GM19240 (cell line): ENCODE data around the gene FSIP1.

ENCODE experiments used
- DNase-seq: peaks from one replicate; pipeline ENCODE4 v3.0.0; 2011; ENCODE audit warnings: low spot score; ENCODE audit not compliant: insufficient read length

FSIP1 gene

GRCh38 chr15:39792844-39793335 lies 10.2 kb upstream of the FSIP1 start:
- no peak for DNase-seq

- DNase-seq, result no peak
Observed at GRCh38 chr15:39792025-39792843, 9.6 kb upstream of the FSIP1 start.

GRCh38 chr15:39789736-39790135 lies 7.1 kb upstream of the FSIP1 start:
- DNase-seq, result no peak

- DNase-seq, result no peak
Observed at GRCh38 chr15:39788800-39789565, 6.3 kb upstream of the FSIP1 start.

GRCh38 chr15:39788108-39788507 lies 5.5 kb upstream of the FSIP1 start:
- DNase-seq, result no peak

- no peak for DNase-seq
Observed at GRCh38 chr15:39787479-39787878, 4.8 kb upstream of the FSIP1 start.

GRCh38 chr15:39786447-39787056 lies 3.9 kb upstream of the FSIP1 start:
- DNase-seq, result no peak

- no peak for DNase-seq
Observed at GRCh38 chr15:39785841-39786240, 3.2 kb upstream of the FSIP1 start.

GRCh38 chr15:39785139-39785538 lies 2.5 kb upstream of the FSIP1 start:
- no peak for DNase-seq

GRCh38 chr15:39784638-39785037 lies 2.0 kb upstream of the FSIP1 start:
- DNase-seq, result no peak

- DNase-seq, result no peak
Observed at GRCh38 chr15:39784125-39784524, 1.5 kb upstream of the FSIP1 start.

GRCh38 chr15:39783244-39783820 lies 691 bp upstream of the FSIP1 start:
- no peak for DNase-seq

- DNase-seq, result no peak
Observed at GRCh38 chr15:39781967-39782302, 706 bp downstream of the FSIP1 start.

GRCh38 chr15:39781147-39781966 lies 1.3 kb downstream of the FSIP1 start:
- DNase-seq, result no peak

GRCh38 chr15:39778021-39778420 lies 4.6 kb downstream of the FSIP1 start:
- no peak for DNase-seq

- DNase-seq, result no peak
Observed at GRCh38 chr15:39777496-39777895, 5.1 kb downstream of the FSIP1 start.

- DNase-seq, result no peak
Observed at GRCh38 chr15:39776068-39776467, 6.6 kb downstream of the FSIP1 start.

- DNase-seq, result no peak
Observed at GRCh38 chr15:39774688-39775267, 7.9 kb downstream of the FSIP1 start.

GRCh38 chr15:39770748-39771689 lies 11.6 kb downstream of the FSIP1 start:
- DNase-seq, result no peak

GRCh38 chr15:39767921-39768320 lies 14.7 kb downstream of the FSIP1 start:
- no peak for DNase-seq
